Calu3 (cell line): ENCODE results near the gene DDX4. TPM values are rescaled to one million over a fixed set of nuclear protein-coding genes. Genes with fewer than 3 reads are reported as not detected.

Source experiments
- BruUV-seq: library from RNA; stranded (reverse); fragments of 400-500 nt; replicated peaks from 2 replicates; lab custom pipeline; 2021; lab: Mats Ljungman, UMichigan
- CTCF ChIA-PET: fragments of 300-600 bp; sonication (Branson Sonifier 250); formaldehyde crosslinking; loops from one replicate; lab custom pipeline; 2022; ENCODE audit warnings: antibody characterized with exemption; lab: Charles Lee
- DNase-seq: peaks from one replicate; pipeline ENCODE4 v3.0.0; 2022
- H3K27ac Mint-ChIP-seq: one replicate; pipeline ENCODE4 v1.8.0; 2022; ENCODE audit warnings: mixed read lengths; ENCODE audit not compliant: unreplicated experiment
- H3K27me3 Mint-ChIP-seq: one replicate; pipeline ENCODE4 v1.8.0; 2022; ENCODE audit warnings: mixed read lengths; ENCODE audit not compliant: unreplicated experiment
- H3K36me3 Mint-ChIP-seq: one replicate; pipeline ENCODE4 v1.8.0; 2022; ENCODE audit warnings: mild to moderate bottlenecking, moderate library complexity, mixed read lengths; ENCODE audit not compliant: insufficient read depth, unreplicated experiment
- H3K4me1 Mint-ChIP-seq: one replicate; pipeline ENCODE4 v1.8.0; 2022; ENCODE audit warnings: mild to moderate bottlenecking, low read depth, mixed read lengths; ENCODE audit not compliant: unreplicated experiment
- H3K4me3 Mint-ChIP-seq: one replicate; pipeline ENCODE4 v1.8.0; 2022; ENCODE audit warnings: mild to moderate bottlenecking, low read depth, moderate library complexity, mixed read lengths; ENCODE audit not compliant: unreplicated experiment
- H3K9me3 Mint-ChIP-seq: one replicate; pipeline ENCODE4 v1.8.0; 2022; ENCODE audit warnings: low read depth, mixed read lengths; ENCODE audit not compliant: unreplicated experiment
- CTCF ChIP-seq: fragments of 200-600 bp; IDR thresholded peaks from one replicate; pipeline ENCODE4 v1.8.0; 2022; ENCODE audit warnings: antibody characterized with exemption; ENCODE audit not compliant: unreplicated experiment
- intact Hi-C: fragments of 100-400 bp; cut with micrococcal nuclease; formaldehyde crosslinking; loops from one replicate; pipeline ENCODE4 v1.10.0; 2022; ENCODE audit not compliant: unreplicated experiment
- total RNA-seq: library from RNA; stranded (reverse); gene quantifications from 2 replicates; pipeline ENCODE4 v1.2.3, GENCODE V29; 2022

DDX4 gene
- total RNA-seq, 1 experiment from 2014 or later, result not detected

- Mint-ChIP-seq H3K4me3 (no peak overlapping the region), H3K36me3 (no peaks in the 10 kb centered on the region), H3K4me1 (no peaks in the 10 kb centered on the region), H3K27me3 (no peaks in the 10 kb centered on the region), H3K27ac (no peak overlapping the region), H3K9me3 (no peaks in the 10 kb centered on the region)
- BruUV-seq, result no TSS peak
- CTCF ChIA-PET, result no interaction called here
- no peak for DNase-seq
- no peak for TF ChIP-seq CTCF
- intact Hi-C loops, result no loop called here
Observed at GRCh38 chr5:55747778-55748318, 10.0 kb downstream of the DDX4 start.

GRCh38 chr5:55749387-55749786, 11.5 kb downstream of the DDX4 start:
- CTCF ChIA-PET, result interaction anchor here (0.7 kb wide), 1 partner anchor 11 kb away, joined by 5 read pairs; no protein-coding TSS in a partner anchor
- Mint-ChIP-seq H3K27ac (no peak overlapping the region), H3K9me3 (no peaks in the 10 kb centered on the region), H3K36me3 (no peaks in the 10 kb centered on the region), H3K4me1 (no peaks in the 10 kb centered on the region), H3K4me3 (no peak overlapping the region), H3K27me3 (no peaks in the 10 kb centered on the region)
- no peak for DNase-seq
- no TSS peak for BruUV-seq
- no peak for TF ChIP-seq CTCF
- intact Hi-C loops, result no loop called here

- no peak for TF ChIP-seq CTCF
- CTCF ChIA-PET, result no interaction called here
- H3K4me3 Mint-ChIP-seq, result no peak overlapping the region
Observed at GRCh38 chr5:55750063-55750462, 12.2 kb downstream of the DDX4 start.

GRCh38 chr5:55750499-55750898, 12.6 kb downstream of the DDX4 start:
- intact Hi-C loops, result no loop called here
- no peak for TF ChIP-seq CTCF
- Mint-ChIP-seq H3K36me3 (no peaks in the 10 kb centered on the region), H3K4me1 (no peaks in the 10 kb centered on the region), H3K27me3 (no peaks in the 10 kb centered on the region), H3K27ac (no peak overlapping the region), H3K9me3 (no peaks in the 10 kb centered on the region), H3K4me3 (no peak overlapping the region)
- no TSS peak for BruUV-seq
- DNase-seq, result no peak
- CTCF ChIA-PET, result no interaction called here

More at GRCh38 chr5:55750063-55750462, 12.2 kb downstream of the DDX4 start:
- intact Hi-C loops, result no loop called here
- Mint-ChIP-seq H3K9me3 (no peaks in the 10 kb centered on the region), H3K27ac (no peak overlapping the region), H3K36me3 (no peaks in the 10 kb centered on the region), H3K4me1 (no peaks in the 10 kb centered on the region), H3K27me3 (no peaks in the 10 kb centered on the region)
- DNase-seq, result no peak
- no TSS peak for BruUV-seq
